Mammary epithelial cell (primary cell): Measurements from ENCODE around the gene VENTX.

Experiments used
- EZH2 ChIP-seq: IDR thresholded peaks from 2 replicates; pipeline ENCODE4 v1.6.1; 2012; ENCODE audit warnings: low read length, inconsistent platforms, borderline replicate concordance
- TF ChIP-seq, protein P1 (sequence below), 2 donors: IDR thresholded peaks in 1 of 2; conservative IDR thresholded peaks in 1 of 2; 2 replicates each; pipeline ENCODE4 v1.5.1; 2011 to 2012; ENCODE audit warnings: inconsistent platforms in 2 of 2, low read length in 2 of 2, mild to moderate bottlenecking in 2 of 2, control low read depth in 1 of 2, low read depth in 1 of 2; ENCODE audit not compliant: insufficient read depth in 1 of 2; ENCODE audit errors: extremely low read depth in 1 of 2

DNA sequence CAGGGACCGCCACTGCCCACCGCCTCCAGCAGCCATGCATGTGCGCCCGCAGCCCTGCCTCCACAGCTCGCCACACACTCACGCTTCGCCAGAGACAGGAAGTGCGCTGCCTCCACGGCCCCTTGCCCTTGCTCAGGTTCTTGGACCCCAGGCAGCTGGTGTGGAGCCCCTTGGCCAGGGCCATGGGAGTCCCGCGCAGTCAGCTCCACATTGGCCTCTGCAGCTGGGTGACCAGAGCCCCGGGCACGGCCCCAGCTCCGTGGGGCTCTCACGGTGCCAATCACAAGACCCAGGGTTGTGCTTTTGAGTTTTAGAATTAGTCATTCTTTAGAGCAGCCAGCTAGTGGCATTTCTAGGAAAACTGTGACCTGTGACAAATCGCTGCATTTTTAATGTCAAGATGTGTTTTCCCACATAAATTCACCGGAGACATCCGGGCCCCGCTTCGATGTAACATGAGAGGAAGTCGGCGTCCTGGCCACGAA, 11.9 kb upstream of the VENTX start:
- no peak for TF ChIP-seq EZH2
- TF ChIP-seq, protein P1, sequence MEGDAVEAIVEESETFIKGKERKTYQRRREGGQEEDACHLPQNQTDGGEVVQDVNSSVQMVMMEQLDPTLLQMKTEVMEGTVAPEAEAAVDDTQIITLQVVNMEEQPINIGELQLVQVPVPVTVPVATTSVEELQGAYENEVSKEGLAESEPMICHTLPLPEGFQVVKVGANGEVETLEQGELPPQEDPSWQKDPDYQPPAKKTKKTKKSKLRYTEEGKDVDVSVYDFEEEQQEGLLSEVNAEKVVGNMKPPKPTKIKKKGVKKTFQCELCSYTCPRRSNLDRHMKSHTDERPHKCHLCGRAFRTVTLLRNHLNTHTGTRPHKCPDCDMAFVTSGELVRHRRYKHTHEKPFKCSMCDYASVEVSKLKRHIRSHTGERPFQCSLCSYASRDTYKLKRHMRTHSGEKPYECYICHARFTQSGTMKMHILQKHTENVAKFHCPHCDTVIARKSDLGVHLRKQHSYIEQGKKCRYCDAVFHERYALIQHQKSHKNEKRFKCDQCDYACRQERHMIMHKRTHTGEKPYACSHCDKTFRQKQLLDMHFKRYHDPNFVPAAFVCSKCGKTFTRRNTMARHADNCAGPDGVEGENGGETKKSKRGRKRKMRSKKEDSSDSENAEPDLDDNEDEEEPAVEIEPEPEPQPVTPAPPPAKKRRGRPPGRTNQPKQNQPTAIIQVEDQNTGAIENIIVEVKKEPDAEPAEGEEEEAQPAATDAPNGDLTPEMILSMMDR (conservative IDR thresholded peaks at IDR 0.05 in 1 of 2, IDR thresholded peaks at IDR 0.05 in 1 of 2; ENCODE audit: extremely low read depth in 1 of 2, insufficient read depth in 1 of 2, low read depth in 1 of 2, low read length in 2 of 2): no peak
